ENCODE results near the gene HIRA. TPM values are rescaled to one million over a fixed set of nuclear protein-coding genes. Genes with fewer than 3 reads are reported as not detected.

The HIRA gene
- total and polyA plus RNA-seq, 9 donors, result 9.6 to 23.4 (median 19.4) TPM

DNA sequence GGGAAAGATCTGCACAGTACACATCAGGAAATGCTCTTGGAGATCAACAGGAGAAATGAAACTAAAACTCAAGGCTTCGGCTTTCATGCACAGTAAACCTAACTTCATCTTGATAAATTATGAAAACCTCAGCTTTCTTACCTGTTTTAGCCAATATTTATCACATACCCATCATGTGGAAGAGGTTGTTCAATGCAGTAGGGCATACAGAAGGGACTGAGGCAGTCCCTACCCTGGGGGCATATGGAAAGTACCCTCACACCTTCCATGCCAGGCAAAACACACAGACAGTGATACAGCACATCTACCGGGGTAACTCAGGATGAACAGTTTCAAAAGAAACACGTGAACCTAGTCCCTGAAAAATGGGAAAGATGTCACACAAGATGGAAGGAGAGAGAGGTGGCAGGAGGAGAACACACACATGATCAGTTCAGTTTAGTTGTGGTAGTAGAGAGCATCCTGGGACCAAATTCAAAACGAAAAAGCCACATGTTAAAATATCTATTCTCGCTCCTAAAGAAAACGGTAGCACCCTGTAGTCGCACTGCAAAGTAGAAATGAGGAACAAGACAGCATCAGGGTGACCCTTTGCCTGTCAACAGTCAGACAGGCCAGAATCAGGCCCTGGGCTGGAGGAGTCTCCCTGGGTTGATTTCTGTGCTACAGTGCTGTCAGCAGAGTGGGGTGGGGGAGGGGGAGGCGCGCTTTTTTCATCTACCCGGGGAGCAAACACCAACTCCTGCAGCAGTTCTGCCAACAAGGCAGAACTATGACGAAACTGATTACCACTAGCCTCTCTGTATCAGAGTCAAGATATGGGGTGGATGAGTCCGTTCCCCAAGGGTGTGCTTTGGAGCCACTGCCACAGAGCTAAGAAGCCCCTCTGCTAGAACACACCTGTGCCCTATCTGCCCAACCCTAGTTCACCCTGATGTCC is 1.3 kb downstream of the HIRA start:
- WGBS (ENCODE audit: insufficient coverage), result 50% methylated on average over 2 of the region's 12 CpGs
- peak; percentile 26 for DNase-seq

GRCh38 chr22:19424186-19424500 is 7.4 kb downstream of the HIRA start:
- no peaks in the 10 kb centered on the region for H3K27me3 ChIP-seq (ENCODE audit: control insufficient read depth, insufficient read depth, low read length)
- no peaks in the 10 kb centered on the region for H3K9me3 ChIP-seq (replicated peaks; ENCODE audit: control insufficient read depth, low read depth, low read length)
- 83% methylated on average over 1 of the region's 3 CpGs for WGBS (ENCODE audit: insufficient coverage)
- no peak overlapping the region for H3K27ac ChIP-seq (ENCODE audit: low read length)
- peaks cover 5% of the 10 kb centered on the region for H3K36me3 ChIP-seq (ENCODE audit: control insufficient read depth, insufficient read depth, low read length)
- H3K4me3 ChIP-seq (ENCODE audit: low read length), result no peak overlapping the region
- peaks cover 3% of the 10 kb centered on the region for H3K4me1 ChIP-seq (ENCODE audit: control insufficient read depth, insufficient read depth, low read length)
- no peak for DNase-seq

More for the DNA sequence above, 1.3 kb downstream of the HIRA start:
- Histone ChIP-seq H3K4me1 (ENCODE audit: control insufficient read depth, insufficient read depth, low read length) (peaks cover 19% of the 10 kb centered on the region), H3K27me3 (ENCODE audit: control insufficient read depth, insufficient read depth, low read length) (no peaks in the 10 kb centered on the region), H3K27ac (ENCODE audit: low read length) (peak overlapping the region; percentile 67), H3K9me3 (replicated peaks; ENCODE audit: control insufficient read depth, low read depth, low read length) (no peaks in the 10 kb centered on the region), H3K36me3 (ENCODE audit: control insufficient read depth, insufficient read depth, low read length) (peaks cover 10% of the 10 kb centered on the region), H3K4me3 (ENCODE audit: low read length) (peak overlapping the region; percentile 83)

- Histone ChIP-seq H3K9me3 (replicated peaks; ENCODE audit: control insufficient read depth, low read depth, low read length) (no peaks in the 10 kb centered on the region), H3K4me3 (ENCODE audit: low read length) (no peak overlapping the region), H3K27ac (ENCODE audit: low read length) (no peak overlapping the region), H3K27me3 (ENCODE audit: control insufficient read depth, insufficient read depth, low read length) (no peaks in the 10 kb centered on the region), H3K36me3 (ENCODE audit: control insufficient read depth, insufficient read depth, low read length) (peaks cover 5% of the 10 kb centered on the region), H3K4me1 (ENCODE audit: control insufficient read depth, insufficient read depth, low read length) (peaks cover 3% of the 10 kb centered on the region)
- DNase-seq, result no peak
- 65% methylated on average over 9 of the region's 11 CpGs for WGBS (ENCODE audit: insufficient coverage)
Observed at GRCh38 chr22:19422440-19423301, 8.9 kb downstream of the HIRA start.

GRCh38 chr22:19420321-19420720 is 11.2 kb downstream of the HIRA start:
- H3K27me3 ChIP-seq (ENCODE audit: control insufficient read depth, insufficient read depth, low read length), result no peaks in the 10 kb centered on the region
- H3K36me3 ChIP-seq (ENCODE audit: control insufficient read depth, insufficient read depth, low read length), result peaks cover 5% of the 10 kb centered on the region
- H3K4me3 ChIP-seq (ENCODE audit: low read length), result no peak overlapping the region
- no peak for DNase-seq
- H3K27ac ChIP-seq (ENCODE audit: low read length), result no peak overlapping the region
- no peaks in the 10 kb centered on the region for H3K9me3 ChIP-seq (replicated peaks; ENCODE audit: control insufficient read depth, low read depth, low read length)
- H3K4me1 ChIP-seq (ENCODE audit: control insufficient read depth, insufficient read depth, low read length), result peaks cover 3% of the 10 kb centered on the region
- 78% methylated on average over 1 of the region's 6 CpGs for WGBS (ENCODE audit: insufficient coverage)

GRCh38 chr22:19419464-19420178 is 11.9 kb downstream of the HIRA start:
- H3K4me1 ChIP-seq (ENCODE audit: control insufficient read depth, insufficient read depth, low read length), result peaks cover 3% of the 10 kb centered on the region
- WGBS (ENCODE audit: insufficient coverage), result no CpG with 5 or more reads among the region's 5 CpGs

DNA sequence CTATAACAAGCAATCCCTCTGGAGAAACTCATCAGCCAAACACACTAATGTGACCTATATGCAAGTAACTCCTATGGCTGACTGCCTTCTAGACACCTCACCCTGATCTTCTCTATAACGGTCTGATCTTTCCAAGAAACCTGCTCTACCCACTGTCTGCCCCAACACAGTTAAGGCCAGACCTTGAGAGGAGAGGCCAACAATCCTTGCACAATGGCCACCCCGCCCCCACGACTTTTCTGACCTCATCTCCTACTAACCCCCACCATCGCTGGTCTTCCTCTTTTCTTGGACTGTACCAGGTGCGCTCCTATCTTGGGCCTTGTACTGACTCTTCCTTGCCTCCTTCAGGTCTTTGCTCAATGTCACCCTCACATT is 12.5 kb downstream of the HIRA start:
- Histone ChIP-seq H3K9me3 (replicated peaks; ENCODE audit: control insufficient read depth, low read depth, low read length) (no peaks in the 10 kb centered on the region), H3K4me1 (ENCODE audit: control insufficient read depth, insufficient read depth, low read length) (peaks cover 3% of the 10 kb centered on the region), H3K27ac (ENCODE audit: low read length) (no peak overlapping the region), H3K4me3 (ENCODE audit: low read length) (no peak overlapping the region), H3K36me3 (ENCODE audit: control insufficient read depth, insufficient read depth, low read length) (no peaks in the 10 kb centered on the region), H3K27me3 (ENCODE audit: control insufficient read depth, insufficient read depth, low read length) (no peaks in the 10 kb centered on the region)
- DNase-seq, result no peak
- WGBS (ENCODE audit: insufficient coverage), result 86% methylated on average over 3 of the region's 5 CpGs

More at GRCh38 chr22:19419464-19420178, 11.9 kb downstream of the HIRA start:
- H3K9me3 ChIP-seq (replicated peaks; ENCODE audit: control insufficient read depth, low read depth, low read length), result no peaks in the 10 kb centered on the region
- H3K4me3 ChIP-seq (ENCODE audit: low read length), result no peak overlapping the region
- no peak overlapping the region for H3K27ac ChIP-seq (ENCODE audit: low read length)
- DNase-seq, result no peak
- H3K27me3 ChIP-seq (ENCODE audit: control insufficient read depth, insufficient read depth, low read length), result no peaks in the 10 kb centered on the region
- H3K36me3 ChIP-seq (ENCODE audit: control insufficient read depth, insufficient read depth, low read length), result no peaks in the 10 kb centered on the region

DNA sequence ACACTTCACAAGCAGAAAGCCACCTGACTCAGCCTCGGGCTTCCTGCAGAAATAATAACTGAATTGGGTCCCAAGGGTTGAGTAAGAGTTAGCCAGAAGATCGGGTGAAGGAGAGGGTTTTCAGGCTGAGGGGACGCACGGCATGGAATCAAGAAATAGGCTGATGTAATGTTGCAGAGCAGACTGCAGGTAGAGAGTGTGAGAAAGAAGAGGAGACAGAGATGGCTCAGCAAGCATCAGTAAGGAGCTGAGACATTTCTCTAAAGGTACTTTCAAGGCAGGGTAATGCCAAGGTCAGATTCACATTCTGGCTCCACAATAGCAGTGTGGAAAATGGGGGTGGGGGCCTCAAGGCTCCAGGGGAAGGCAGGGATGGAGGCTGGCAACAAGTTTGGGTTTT is 18.6 kb downstream of the HIRA start:
- Histone ChIP-seq H3K4me3 (ENCODE audit: low read length) (no peak overlapping the region), H3K27ac (ENCODE audit: low read length) (no peak overlapping the region), H3K4me1 (ENCODE audit: control insufficient read depth, insufficient read depth, low read length) (no peaks in the 10 kb centered on the region), H3K9me3 (replicated peaks; ENCODE audit: control insufficient read depth, low read depth, low read length) (no peaks in the 10 kb centered on the region), H3K27me3 (ENCODE audit: control insufficient read depth, insufficient read depth, low read length) (no peaks in the 10 kb centered on the region), H3K36me3 (ENCODE audit: control insufficient read depth, insufficient read depth, low read length) (peaks cover 20% of the 10 kb centered on the region)
- 42% methylated on average over 3 of the region's 4 CpGs for WGBS (ENCODE audit: insufficient coverage)
- no peak for DNase-seq

DNA sequence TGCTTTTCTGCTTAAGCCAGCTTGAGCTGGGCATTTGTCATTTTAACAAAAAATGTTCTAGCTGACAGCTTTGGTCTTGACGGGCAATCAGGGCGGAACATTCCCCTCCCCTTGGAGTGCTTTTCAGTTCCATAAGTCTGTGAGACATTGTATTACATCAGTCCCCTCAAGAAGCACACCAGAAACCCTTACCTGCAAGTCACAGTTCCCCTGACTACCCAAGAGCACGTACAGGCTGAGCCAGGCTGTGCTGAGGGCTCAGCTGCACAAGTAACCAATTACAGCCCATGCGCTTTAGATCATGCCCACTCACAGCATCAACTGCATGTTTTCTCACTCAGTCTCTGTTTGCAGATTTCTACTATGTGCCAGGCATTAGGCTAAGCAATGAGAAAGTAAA is 19.1 kb downstream of the HIRA start:
- Histone ChIP-seq H3K9me3 (replicated peaks; ENCODE audit: control insufficient read depth, low read depth, low read length) (no peaks in the 10 kb centered on the region), H3K36me3 (ENCODE audit: control insufficient read depth, insufficient read depth, low read length) (peaks cover 24% of the 10 kb centered on the region), H3K27ac (ENCODE audit: low read length) (no peak overlapping the region), H3K4me1 (ENCODE audit: control insufficient read depth, insufficient read depth, low read length) (no peaks in the 10 kb centered on the region), H3K4me3 (ENCODE audit: low read length) (no peak overlapping the region), H3K27me3 (ENCODE audit: control insufficient read depth, insufficient read depth, low read length) (no peaks in the 10 kb centered on the region)
- DNase-seq, result no peak
- WGBS (ENCODE audit: insufficient coverage), result 57% methylated on average over 4 of the region's 4 CpGs

DNA sequence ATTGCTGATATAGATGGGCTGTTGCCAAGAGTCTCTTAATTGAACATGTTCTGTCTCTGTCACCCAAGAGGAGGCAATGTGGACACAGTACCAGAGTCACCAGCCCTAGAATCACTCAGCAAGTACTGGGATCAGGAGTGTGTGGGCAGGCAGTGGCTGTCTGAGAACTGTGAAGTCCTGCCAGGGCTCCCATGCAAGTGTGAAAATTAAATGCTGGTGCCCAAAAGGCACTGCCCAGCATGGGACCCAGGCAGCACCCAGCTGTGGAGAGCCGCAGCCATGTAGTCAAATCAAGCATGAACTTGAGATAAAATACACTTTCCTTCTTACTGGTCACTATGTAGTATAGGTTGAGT is 19.9 kb downstream of the HIRA start:
- no peak overlapping the region for H3K27ac ChIP-seq (ENCODE audit: low read length)

More for the DNA sequence above, 19.9 kb downstream of the HIRA start:
- Histone ChIP-seq H3K27me3 (ENCODE audit: control insufficient read depth, insufficient read depth, low read length) (no peaks in the 10 kb centered on the region), H3K4me1 (ENCODE audit: control insufficient read depth, insufficient read depth, low read length) (no peaks in the 10 kb centered on the region), H3K36me3 (ENCODE audit: control insufficient read depth, insufficient read depth, low read length) (peaks cover 29% of the 10 kb centered on the region), H3K4me3 (ENCODE audit: low read length) (no peak overlapping the region), H3K9me3 (replicated peaks; ENCODE audit: control insufficient read depth, low read depth, low read length) (no peaks in the 10 kb centered on the region)
- no peak for DNase-seq
- no CpG with 5 or more reads among the region's 1 CpG for WGBS (ENCODE audit: insufficient coverage)

Measured in muscle of leg (tissue), 11 donors.